Hepatocyte (in vitro differentiated cells): ENCODE measurements around the gene CEL. TPM values are rescaled to one million over a fixed set of nuclear protein-coding genes. Genes with fewer than 3 reads are reported as not detected.

Experiments used
- DNase-seq: peaks from one replicate; pipeline ENCODE4 v3.0.0-alpha.2; 2016; ENCODE audit warnings: low spot score
- H2AFZ ChIP-seq: fragments of 200-600 bp; sonication (generic); 2 replicates; pipeline ENCODE4 v1.6.0; 2016; ENCODE audit warnings: antibody characterized with exemption, mild to moderate bottlenecking
- H3K27ac ChIP-seq: fragments of 200-600 bp; sonication (generic); 2 replicates; pipeline ENCODE4 v1.5.1; 2016; ENCODE audit warnings: mild to moderate bottlenecking
- H3K27me3 ChIP-seq: fragments of 200-600 bp; sonication (generic); 2 replicates; pipeline ENCODE4 v1.6.1; 2016
- H3K36me3 ChIP-seq: fragments of 200-600 bp; sonication (generic); replicated peaks from 2 replicates; pipeline ENCODE4 v1.5.1; 2016; ENCODE audit warnings: low read depth; ENCODE audit not compliant: insufficient read depth
- H3K4me1 ChIP-seq: fragments of 200-600 bp; sonication (generic); 2 replicates; pipeline ENCODE4 v1.5.1; 2016; ENCODE audit warnings: mild to moderate bottlenecking, moderate library complexity; ENCODE audit not compliant: insufficient read depth
- H3K4me2 ChIP-seq: fragments of 200-600 bp; sonication (generic); 2 replicates; pipeline ENCODE4 v1.6.0; 2016
- H3K4me3 ChIP-seq: fragments of 200-600 bp; sonication (generic); 2 replicates; pipeline ENCODE4 v1.5.1; 2016; ENCODE audit warnings: mild to moderate bottlenecking
- H3K79me2 ChIP-seq: fragments of 200-600 bp; sonication (generic); 2 replicates; pipeline ENCODE4 v1.6.0; 2017; ENCODE audit warnings: mild to moderate bottlenecking
- H3K9me2 ChIP-seq: fragments of 200-600 bp; sonication (generic); replicated peaks from 2 replicates; pipeline ENCODE4 v1.6.0; 2017; ENCODE audit warnings: mild to moderate bottlenecking; ENCODE audit not compliant: insufficient read depth
- H3K9me3 ChIP-seq: fragments of 200-600 bp; sonication (generic); 2 replicates; pipeline ENCODE4 v1.5.1; 2016; ENCODE audit warnings: low read depth, mild to moderate bottlenecking
- H4K20me1 ChIP-seq: fragments of 200-600 bp; sonication (generic); 2 replicates; pipeline ENCODE4 v1.6.0; 2016; ENCODE audit warnings: mild to moderate bottlenecking; ENCODE audit not compliant: insufficient read depth, poor library complexity, severe bottlenecking
- EZH2 ChIP-seq: fragments of 200-600 bp; sonication (generic); IDR thresholded peaks from 2 replicates; pipeline ENCODE4 v1.6.1; 2016; ENCODE audit warnings: antibody characterized with exemption, mild to moderate bottlenecking, borderline replicate concordance
- EZH2phosphoT487 ChIP-seq: fragments of 200-600 bp; sonication (generic); IDR thresholded peaks from one replicate; pipeline ENCODE4 v1.6.1; 2018; ENCODE audit warnings: antibody characterized with exemption, mild to moderate bottlenecking, low read depth, moderate library complexity; ENCODE audit not compliant: unreplicated experiment, severe bottlenecking
- WGBS: methylation state at CpG from one replicate; pipeline ENCODE4 v1.1.6; 2016; ENCODE audit warnings: low lambda C conversion rate; ENCODE audit errors: missing lambda C conversion rate; 5-methylcytosine and 5-hydroxymethylcytosine counted together
- polyA plus RNA-seq: library from polyadenylated mRNA; unstranded; fragments of >200 nt; fragmentation: Nextera tagmentation; extraction: Ambion mirVana; gene quantifications from 2 replicates; pipeline ENCODE4 v1.2.1, GENCODE V29; 2016
- total RNA-seq: library from RNA; depleted of rRNA; stranded (reverse); fragments of >200 nt; gene quantifications from 2 replicates; pipeline ENCODE4 v1.2.3, GENCODE V29; 2014
- TF ChIP-seq, protein P1 (sequence below): fragments of 200-600 bp; sonication (generic); IDR thresholded peaks from 2 replicates; pipeline ENCODE4 v1.5.1; 2016; ENCODE audit warnings: antibody characterized with exemption, mild to moderate bottlenecking; ENCODE audit not compliant: poor library complexity

Gene CEL
- total and polyA plus RNA-seq, 2 experiments from 2014 or later = 4.4 to 5.9 TPM

DNA sequence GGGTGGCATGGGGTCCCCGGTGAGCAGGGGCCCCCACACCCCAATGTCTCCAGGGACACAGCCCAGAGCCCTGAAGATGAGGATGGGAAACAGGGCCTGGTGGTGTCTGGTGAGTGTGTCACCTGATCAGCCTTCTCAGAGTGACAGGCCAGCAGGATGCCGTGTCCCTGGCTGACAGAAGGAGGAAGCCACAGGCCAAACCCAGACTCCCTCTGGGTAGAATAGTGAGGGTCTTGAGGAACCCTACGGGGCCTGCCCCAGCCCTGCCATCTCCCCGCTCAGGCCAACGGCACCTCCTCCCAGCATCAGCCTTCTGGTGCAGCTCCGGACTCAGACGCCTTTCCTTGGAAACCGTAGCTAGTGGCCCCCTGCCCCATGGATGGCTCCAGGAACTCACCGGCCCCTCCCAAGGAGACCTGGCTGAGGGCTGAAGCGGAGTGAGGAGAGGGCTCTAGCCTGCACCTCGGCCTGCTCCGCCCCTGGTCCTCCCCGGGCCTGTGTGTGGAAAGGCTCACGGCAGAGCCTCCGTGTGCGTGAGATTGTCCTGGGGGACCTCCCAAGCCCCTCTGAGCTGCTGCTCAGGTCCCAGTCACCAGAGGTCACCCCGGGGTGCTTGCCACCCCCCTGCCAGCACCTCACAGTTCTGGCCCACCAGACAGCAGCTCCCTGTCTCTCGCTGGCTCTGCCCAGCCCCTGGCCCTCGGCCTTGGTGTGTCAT is 53.3 kb downstream of the CEL start:
- no peaks in the 10 kb centered on the region for H3K27me3 ChIP-seq
- TF ChIP-seq EZH2phosphoT487 (no peak), EZH2 (no peak)
- TF ChIP-seq, protein P1, sequence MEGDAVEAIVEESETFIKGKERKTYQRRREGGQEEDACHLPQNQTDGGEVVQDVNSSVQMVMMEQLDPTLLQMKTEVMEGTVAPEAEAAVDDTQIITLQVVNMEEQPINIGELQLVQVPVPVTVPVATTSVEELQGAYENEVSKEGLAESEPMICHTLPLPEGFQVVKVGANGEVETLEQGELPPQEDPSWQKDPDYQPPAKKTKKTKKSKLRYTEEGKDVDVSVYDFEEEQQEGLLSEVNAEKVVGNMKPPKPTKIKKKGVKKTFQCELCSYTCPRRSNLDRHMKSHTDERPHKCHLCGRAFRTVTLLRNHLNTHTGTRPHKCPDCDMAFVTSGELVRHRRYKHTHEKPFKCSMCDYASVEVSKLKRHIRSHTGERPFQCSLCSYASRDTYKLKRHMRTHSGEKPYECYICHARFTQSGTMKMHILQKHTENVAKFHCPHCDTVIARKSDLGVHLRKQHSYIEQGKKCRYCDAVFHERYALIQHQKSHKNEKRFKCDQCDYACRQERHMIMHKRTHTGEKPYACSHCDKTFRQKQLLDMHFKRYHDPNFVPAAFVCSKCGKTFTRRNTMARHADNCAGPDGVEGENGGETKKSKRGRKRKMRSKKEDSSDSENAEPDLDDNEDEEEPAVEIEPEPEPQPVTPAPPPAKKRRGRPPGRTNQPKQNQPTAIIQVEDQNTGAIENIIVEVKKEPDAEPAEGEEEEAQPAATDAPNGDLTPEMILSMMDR = no peak
- no peaks in the 10 kb centered on the region for H3K36me3 ChIP-seq
- H3K79me2 ChIP-seq = peaks cover 81% of the 10 kb centered on the region
- peak overlapping the region; percentile 66 for H3K27ac ChIP-seq
- H3K9me2 ChIP-seq = no peaks in the 10 kb centered on the region
- DNase-seq = no peak
- no peak overlapping the region for H3K4me3 ChIP-seq
- peaks cover 41% of the 10 kb centered on the region for H3K4me1 ChIP-seq
- H2AFZ ChIP-seq = no peak overlapping the region
- no peak overlapping the region for H3K4me2 ChIP-seq
- H4K20me1 ChIP-seq = peaks cover 69% of the 10 kb centered on the region
- 89% methylated on average over 19 of the region's 19 CpGs for WGBS
- H3K9me3 ChIP-seq = no peaks in the 10 kb centered on the region

DNA sequence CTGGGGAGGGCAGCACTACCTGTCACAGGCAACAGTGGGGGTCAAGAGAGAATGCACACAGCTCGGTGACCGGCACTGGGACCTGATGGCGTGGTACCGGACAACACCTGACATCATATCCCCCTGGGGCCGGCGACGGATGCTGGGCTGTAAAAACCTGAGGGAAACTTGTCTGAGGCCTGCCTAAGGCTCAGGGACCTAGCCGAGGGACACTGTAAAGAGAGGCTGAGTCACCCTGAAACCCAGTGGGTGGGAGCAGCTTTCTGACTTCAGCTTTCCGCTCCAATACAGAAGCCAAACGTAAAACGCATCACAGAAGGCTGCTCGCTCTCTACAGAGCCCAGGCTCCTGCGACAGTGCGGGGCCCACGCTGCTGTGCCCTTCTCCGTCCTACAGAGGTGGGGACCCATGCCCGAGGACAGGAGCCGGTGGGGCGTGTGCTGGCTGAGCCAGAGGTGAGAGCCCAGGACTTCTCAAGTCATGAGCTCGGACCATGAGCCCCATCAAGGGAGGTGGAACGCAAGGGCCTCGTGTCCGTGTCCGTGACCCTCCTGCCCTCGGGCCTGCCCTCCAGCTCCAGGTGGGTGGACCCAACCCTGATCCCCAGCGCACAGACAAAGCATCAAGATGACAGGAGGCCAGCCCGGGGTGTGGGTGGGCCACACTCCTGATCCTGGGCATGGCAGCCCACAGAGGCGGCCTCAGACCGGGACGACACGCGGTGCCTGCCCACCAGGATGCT is 54.0 kb downstream of the CEL start:
- Histone ChIP-seq H2AFZ (no peak overlapping the region), H3K4me2 (no peak overlapping the region), H4K20me1 (peaks cover 67% of the 10 kb centered on the region), H3K4me3 (no peak overlapping the region), H3K9me3 (no peaks in the 10 kb centered on the region), H3K79me2 (peaks cover 80% of the 10 kb centered on the region), H3K27ac (no peak overlapping the region), H3K36me3 (no peaks in the 10 kb centered on the region), H3K27me3 (no peaks in the 10 kb centered on the region), H3K9me2 (no peaks in the 10 kb centered on the region), H3K4me1 (peaks cover 46% of the 10 kb centered on the region)
- WGBS = 90% methylated on average over 27 of the region's 32 CpGs
- DNase-seq = no peak
- TF ChIP-seq EZH2phosphoT487 (no peak), EZH2 (no peak)
- TF ChIP-seq, protein P1 = no peak

DNA sequence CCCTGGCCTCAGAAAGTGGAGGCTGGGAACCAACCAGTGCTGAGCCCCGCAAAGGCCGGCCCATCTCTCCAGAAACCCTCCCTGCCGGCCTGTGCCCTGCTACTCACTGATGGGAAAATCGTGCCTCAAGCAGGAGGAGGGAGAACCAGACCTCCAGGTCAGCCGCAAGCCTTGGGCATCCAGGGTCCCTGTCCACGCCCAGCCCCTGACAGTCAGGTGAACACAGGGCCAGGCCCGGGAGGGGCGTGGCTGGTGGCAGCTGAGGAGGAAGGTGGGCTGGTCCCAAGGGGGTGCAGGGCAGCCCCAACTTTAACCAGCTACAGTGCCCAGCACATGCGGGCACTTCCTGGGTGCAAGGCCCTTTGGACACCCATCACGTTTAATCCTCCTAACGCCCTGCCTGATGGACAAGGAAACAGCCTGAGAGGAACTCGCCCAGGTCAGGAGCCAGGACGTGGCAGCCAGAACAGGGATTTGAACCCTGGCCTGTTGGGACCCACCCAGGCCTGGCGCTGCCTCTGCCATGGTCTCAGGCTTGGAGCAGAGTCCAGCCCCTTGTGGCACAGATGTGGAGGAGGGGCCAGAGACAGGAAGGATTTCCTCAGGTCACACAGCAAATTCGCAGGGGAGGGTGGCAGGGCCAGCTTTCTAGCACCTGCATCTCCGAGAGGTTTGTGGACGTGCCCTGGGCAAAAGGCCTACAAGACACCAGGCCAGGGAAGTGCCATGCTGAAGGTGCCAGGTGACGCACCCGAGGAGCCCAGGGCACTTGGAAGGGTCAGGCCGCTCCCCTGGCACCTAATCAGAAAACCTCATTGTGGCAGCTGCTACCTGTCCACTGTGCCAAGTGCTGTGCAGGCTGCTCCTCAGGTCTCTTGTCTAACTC is 54.8 kb downstream of the CEL start:
- no peak for DNase-seq
- H4K20me1 ChIP-seq = peaks cover 67% of the 10 kb centered on the region
- 97% methylated on average over 20 of the region's 20 CpGs for WGBS

More for the DNA sequence above, 54.8 kb downstream of the CEL start:
- no peaks in the 10 kb centered on the region for H3K9me2 ChIP-seq
- no peak for TF ChIP-seq EZH2
- no peak for TF ChIP-seq EZH2phosphoT487
- TF ChIP-seq, protein P1 = no peak
- H3K27me3 ChIP-seq = no peaks in the 10 kb centered on the region
- no peak overlapping the region for H3K4me3 ChIP-seq
- no peaks in the 10 kb centered on the region for H3K9me3 ChIP-seq
- no peak overlapping the region for H3K27ac ChIP-seq
- H3K4me1 ChIP-seq = peaks cover 46% of the 10 kb centered on the region
- H3K36me3 ChIP-seq = no peaks in the 10 kb centered on the region
- no peak overlapping the region for H2AFZ ChIP-seq
- H3K4me2 ChIP-seq = no peak overlapping the region
- H3K79me2 ChIP-seq = peaks cover 80% of the 10 kb centered on the region
